GM23338 (cell line): ENCODE measurements around the gene PLEKHJ1. TPM values are rescaled to one million over a fixed set of nuclear protein-coding genes. Genes with fewer than 3 reads are reported as not detected.

Source experiments
- ATAC-seq: fragments of 200-7000 bp; cut with Tn5 transposase; 3 replicates; pipeline ENCODE4 v1.9.1; 2020
- DNase-seq: peaks from one replicate; pipeline ENCODE4 v3.0.0-alpha.2; 2015; ENCODE audit warnings: low spot score
- H2AFZ ChIP-seq: fragments of 200-600 bp; sonication (generic); 2 replicates; pipeline ENCODE4 v1.8.0; 2016; ENCODE audit warnings: antibody characterized with exemption, mild to moderate bottlenecking, moderate library complexity
- H3F3A ChIP-seq: fragments of 200-600 bp; sonication (generic); replicated peaks from 2 replicates; pipeline ENCODE4 v1.8.0; 2017; ENCODE audit warnings: antibody characterized with exemption, mixed run types, low read depth
- H3K27ac ChIP-seq: fragments of 200-600 bp; sonication (generic); 2 replicates; pipeline ENCODE4 v1.6.1; 2016; ENCODE audit warnings: low read depth
- H3K27me3 ChIP-seq: fragments of 200-600 bp; sonication (generic); 2 replicates; pipeline ENCODE4 v1.8.0; 2016; ENCODE audit warnings: mild to moderate bottlenecking, mixed run types, moderate library complexity; ENCODE audit not compliant: insufficient read depth
- H3K36me3 ChIP-seq: fragments of 200-600 bp; sonication (generic); 2 replicates; pipeline ENCODE4 v1.8.0; 2016; ENCODE audit warnings: mild to moderate bottlenecking; ENCODE audit not compliant: insufficient read depth
- H3K4me1 ChIP-seq: fragments of 200-600 bp; sonication (generic); 2 replicates; pipeline ENCODE4 v1.8.0; 2016; ENCODE audit warnings: mild to moderate bottlenecking, moderate library complexity; ENCODE audit not compliant: insufficient read depth
- H3K4me2 ChIP-seq: fragments of 200-600 bp; sonication (generic); 2 replicates; pipeline ENCODE4 v1.7.1; 2017; ENCODE audit warnings: mixed run types
- H3K4me3 ChIP-seq: fragments of 200-600 bp; sonication (generic); 2 replicates; pipeline ENCODE4 v1.6.1; 2016; ENCODE audit warnings: mixed run types
- H3K79me2 ChIP-seq: fragments of 200-600 bp; sonication (generic); replicated peaks from 2 replicates; pipeline ENCODE4 v1.8.0; 2017; ENCODE audit warnings: mild to moderate bottlenecking; ENCODE audit not compliant: insufficient read depth
- H3K9me2 ChIP-seq: fragments of 200-600 bp; sonication (generic); 2 replicates; pipeline ENCODE4 v1.8.0; 2017; ENCODE audit not compliant: insufficient read depth
- H4K20me1 ChIP-seq: fragments of 200-600 bp; sonication (generic); replicated peaks from 2 replicates; pipeline ENCODE4 v1.8.0; 2017; ENCODE audit warnings: mild to moderate bottlenecking; ENCODE audit not compliant: insufficient read depth
- H3K27ac Mint-ChIP-seq: 2 replicates; pipeline ENCODE4 v1.8.0; 2020; ENCODE audit warnings: inconsistent platforms, mild to moderate bottlenecking, moderate library complexity, mixed read lengths
- H3K27me3 Mint-ChIP-seq: 3 replicates; pipeline ENCODE4 v1.8.0; 2022; ENCODE audit warnings: low read depth, mild to moderate bottlenecking, moderate library complexity, mixed read lengths, inconsistent platforms; ENCODE audit not compliant: insufficient read depth, poor library complexity
- H3K36me3 Mint-ChIP-seq: 3 replicates; pipeline ENCODE4 v1.8.0; 2021; ENCODE audit warnings: low read depth, mild to moderate bottlenecking, inconsistent platforms, moderate library complexity, mixed read lengths
- H3K4me1 Mint-ChIP-seq: 3 replicates; pipeline ENCODE4 v1.8.0; 2020; ENCODE audit warnings: mild to moderate bottlenecking, inconsistent platforms, mixed read lengths
- H3K4me3 Mint-ChIP-seq: 3 replicates; pipeline ENCODE4 v1.8.0; 2021; ENCODE audit warnings: moderate library complexity, mild to moderate bottlenecking, inconsistent platforms, mixed read lengths
- H3K9me3 Mint-ChIP-seq: 3 replicates; pipeline ENCODE4 v1.8.0; 2020; ENCODE audit warnings: moderate library complexity, mild to moderate bottlenecking, inconsistent platforms, mixed read lengths
- CREB1 ChIP-seq: fragments of 250-450 bp; sonication (Bioruptor Pico); IDR thresholded peaks from 2 replicates; pipeline ENCODE4 v1.5.0; 2020; ENCODE audit warnings: low read depth, mild to moderate bottlenecking, moderate library complexity
- CTCF ChIP-seq, 2 experiments: fragments of 200-600 bp in 1 of 2; sonication (generic) in 1 of 2; conservative IDR thresholded peaks; 2 replicates each; pipeline versions ENCODE4 v1.5.1 to v1.6.1; 2016 to 2017; ENCODE audit warnings: antibody characterized with exemption in 2 of 2, low read depth in 2 of 2, mild to moderate bottlenecking in 2 of 2, moderate library complexity in 1 of 2
- ETS1 ChIP-seq: IDR thresholded peaks from 2 replicates; pipeline ENCODE4 v1.6.1; 2016; ENCODE audit warnings: antibody characterized with exemption
- EZH2 ChIP-seq: fragments of 200-600 bp; sonication (generic); IDR thresholded peaks from one replicate; pipeline ENCODE4 v1.8.0; 2017; ENCODE audit warnings: antibody characterized with exemption, mild to moderate bottlenecking, low read depth; ENCODE audit not compliant: unreplicated experiment
- EZH2phosphoT487 ChIP-seq: fragments of 200-600 bp; sonication (generic); IDR thresholded peaks from one replicate; pipeline ENCODE4 v1.8.1; 2018; ENCODE audit warnings: antibody characterized with exemption; ENCODE audit not compliant: unreplicated experiment
- JUNB ChIP-seq: IDR thresholded peaks from one replicate; pipeline ENCODE4 v1.6.1; 2016; ENCODE audit warnings: antibody characterized with exemption; ENCODE audit not compliant: unreplicated experiment
- NANOG ChIP-seq: IDR thresholded peaks from 2 replicates; pipeline ENCODE4 v1.6.1; 2016; ENCODE audit warnings: antibody characterized with exemption, borderline replicate concordance
- POLR2AphosphoS5 ChIP-seq: IDR thresholded peaks from 2 replicates; pipeline ENCODE4 v1.6.1; 2016; ENCODE audit warnings: antibody characterized with exemption, low read depth
- REST ChIP-seq: IDR thresholded peaks from one replicate; pipeline ENCODE4 v1.6.1; 2018; ENCODE audit warnings: antibody characterized with exemption; ENCODE audit not compliant: unreplicated experiment
- polyA plus RNA-seq: library from polyadenylated mRNA; unstranded; fragments of >200 nt; fragmentation: Nextera tagmentation; extraction: Ambion mirVana; gene quantifications from 2 replicates; pipeline ENCODE4 v1.2.1, GENCODE V29; 2016
- total RNA-seq: library from RNA; depleted of rRNA; stranded (reverse); fragments of >200 nt; shearing (Covaris generic); gene quantifications from 2 replicates; pipeline ENCODE4 v1.2.3, GENCODE V29; 2014

The PLEKHJ1 gene
- total and polyA plus RNA-seq, 2 experiments from 2014 or later = 146 to 210 TPM

GRCh38 chr19:2268480-2268830, 32.3 kb upstream of the PLEKHJ1 start:
- Mint-ChIP-seq H3K9me3 (no peaks in the 10 kb centered on the region), H3K27me3 (peaks cover 20% of the 10 kb centered on the region), H3K4me1 (peaks cover 16% of the 10 kb centered on the region), H3K27ac (no peak overlapping the region), H3K4me3 (peak overlapping the region; percentile 93), H3K36me3 (peaks cover 23% of the 10 kb centered on the region)
- DNase-seq (no peak), ATAC-seq (no peak)
- Histone ChIP-seq H3K4me2 (peak overlapping the region; percentile 88), H3K79me2 (peaks cover 38% of the 10 kb centered on the region), H3K36me3 (peaks cover 4% of the 10 kb centered on the region; the same call in 1 of the 2 replicates), H3K4me3 (peak overlapping the region; percentile 98), H3K4me1 (peaks cover 18% of the 10 kb centered on the region), H3K27ac (no peak overlapping the region), H4K20me1 (peaks cover 19% of the 10 kb centered on the region), H2AFZ (no peak overlapping the region), H3K9me2 (no peaks in the 10 kb centered on the region), H3F3A (peaks cover 27% of the 10 kb centered on the region), H3K27me3 (no peaks in the 10 kb centered on the region)
- no peak for TF ChIP-seq REST
- no peak for TF ChIP-seq POLR2AphosphoS5
- no peak for TF ChIP-seq EZH2
- no peak for TF ChIP-seq NANOG
- no peak for TF ChIP-seq JUNB
- TF ChIP-seq ETS1 = no peak
- no peak for TF ChIP-seq CTCF (conservative IDR thresholded peaks at IDR 0.05; ENCODE audit: low read depth in 2 of 2)
- no peak for TF ChIP-seq CREB1 (CRISPR knock-in tag)
- no peak for TF ChIP-seq EZH2phosphoT487
